HepG2 (cell line): ENCODE data around the gene TMTC4. TPM values are rescaled to one million over a fixed set of nuclear protein-coding genes. Genes with fewer than 3 reads are reported as not detected.

Source experiments
- ATAC-seq: fragments of 200-7000 bp; cut with Tn5 transposase; 3 replicates; pipeline ENCODE4 v1.9.1; 2020; ENCODE audit warnings: mild to moderate bottlenecking, moderate library complexity
- BruUV-seq: library from RNA; stranded (reverse); fragments of 400-500 nt; replicated peaks from 2 replicates; lab custom pipeline; 2021; lab: Mats Ljungman, UMichigan
- CTCF ChIA-PET: fragments of 300-600 bp; formaldehyde crosslinking; extraction: SDS; loops from one replicate; lab custom pipeline; 2021; ENCODE audit warnings: low total read pairs, inconsistent platforms, low intra/inter-chr PET ratio; lab: Yijun Ruan, JAX
- POLR2A ChIA-PET: fragments of 350-600 bp; sonication (Branson Sonifier 250); formaldehyde crosslinking; loops from one replicate; lab custom pipeline; 2020; ENCODE audit warnings: antibody characterized with exemption, inconsistent platforms; lab: Yijun Ruan, JAX
- DNase-seq: peaks from one replicate; pipeline ENCODE4 v3.0.0-alpha.2; 2015; ENCODE audit warnings: low spot score
- FAIRE-seq: peaks from 3 replicates; lab custom pipeline; 2011; peaks lifted over from hg19 to GRCh38; lab: Jason Lieb, UNC
- H2AFZ ChIP-seq: one replicate; pipeline ENCODE4 v1.6.1; 2011; ENCODE audit warnings: low read length, inconsistent platforms
- H3K27ac ChIP-seq: fragments of 300-600 bp; 3 replicates; pipeline ENCODE4 v1.8.0; 2011; ENCODE audit warnings: mixed run types, mild to moderate bottlenecking, mixed read lengths, low read length, inconsistent platforms; ENCODE audit not compliant: insufficient read depth; ENCODE audit errors: extremely low read length
- H3K27me3 ChIP-seq, 2 experiments: fragments of 200-600 bp in 1 of 2; 2 replicates in 1 of 2; 3 replicates in 1 of 2; pipeline versions ENCODE4 v1.6.0 to v1.8.0; 2011; ENCODE audit warnings: low read length in 2 of 2, mild to moderate bottlenecking in 2 of 2, moderate library complexity in 2 of 2, inconsistent platforms in 1 of 2; ENCODE audit not compliant: insufficient read depth in 2 of 2, control insufficient read depth in 1 of 2
- H3K36me3 ChIP-seq, 2 experiments: fragments of 200-600 bp in 1 of 2; replicated peaks in 1 of 2; 2 replicates in 1 of 2; 3 replicates in 1 of 2; pipeline versions ENCODE4 v1.5.1 to v1.8.0; 2011; ENCODE audit warnings: low read length in 2 of 2, inconsistent platforms in 1 of 2; ENCODE audit not compliant: insufficient read depth in 2 of 2, control insufficient read depth in 1 of 2
- H3K4me1 ChIP-seq: 2 replicates; pipeline ENCODE4 v1.5.1; 2012; ENCODE audit warnings: low read length, inconsistent platforms; ENCODE audit not compliant: insufficient read depth
- H3K4me2 ChIP-seq: 2 replicates; pipeline ENCODE4 v1.6.0; 2011; ENCODE audit warnings: low read depth, low read length, inconsistent platforms
- H3K4me3 ChIP-seq, 3 experiments: fragments of 200-600 bp in 1 of 3; sonication (generic), shearing (Covaris generic) in 1 of 3; replicated peaks in 1 of 3; 2 replicates each; pipeline ENCODE4 v1.5.1; 2011 to 2016; ENCODE audit warnings: low read length in 3 of 3, inconsistent platforms in 2 of 3, low read depth in 2 of 3, mild to moderate bottlenecking in 2 of 3, control low read depth in 1 of 3, mixed read lengths in 1 of 3; ENCODE audit not compliant: insufficient read depth in 1 of 3
- H3K79me2 ChIP-seq: one replicate; pipeline ENCODE4 v1.6.1; 2011; ENCODE audit warnings: low read length, inconsistent platforms; ENCODE audit not compliant: insufficient read depth
- H3K9ac ChIP-seq: 2 replicates; pipeline ENCODE4 v1.6.0; 2011; ENCODE audit warnings: mild to moderate bottlenecking, low read depth, low read length, inconsistent platforms; ENCODE audit not compliant: insufficient read depth
- H3K9me3 ChIP-seq: 2 replicates; pipeline ENCODE4 v1.5.1; 2012; ENCODE audit warnings: mild to moderate bottlenecking, low read length
- H4K20me1 ChIP-seq: 2 replicates; pipeline ENCODE4 v1.6.0; 2011; ENCODE audit warnings: inconsistent platforms, mild to moderate bottlenecking, low read length, moderate library complexity; ENCODE audit not compliant: insufficient read depth
- ATF7 ChIP-seq, 2 experiments: fragments of 450-650 bp in 1 of 2; sonication (generic) in 1 of 2; formaldehyde crosslinking in 1 of 2; IDR thresholded peaks; 2 replicates each; pipeline versions ENCODE4 v1.4.0 to v1.6.1; 2016 to 2020; ENCODE audit warnings: antibody characterized with exemption in 1 of 2, mild to moderate bottlenecking in 1 of 2, missing genetic modification reagents in 1 of 2
- CENPT ChIP-seq: sonication (generic); formaldehyde crosslinking; IDR thresholded peaks from 2 replicates; pipeline ENCODE4 v1.8.0; 2022; ENCODE audit warnings: low read depth, mild to moderate bottlenecking, moderate library complexity, missing genetic modification reagents
- DZIP1 ChIP-seq: sonication (generic); formaldehyde crosslinking; IDR thresholded peaks from 2 replicates; pipeline ENCODE4 v1.5.0; 2020; ENCODE audit warnings: mild to moderate bottlenecking, missing genetic modification reagents
- PAX8 ChIP-seq: sonication (generic); formaldehyde crosslinking; IDR thresholded peaks from 2 replicates; pipeline ENCODE4 v1.8.0; 2022; ENCODE audit warnings: mild to moderate bottlenecking, missing genetic modification reagents, borderline replicate concordance
- ZBTB37 ChIP-seq: sonication (generic); formaldehyde crosslinking; IDR thresholded peaks from 2 replicates; pipeline ENCODE4 v1.4.0; 2020; ENCODE audit warnings: mild to moderate bottlenecking, missing genetic modification reagents
- ZNF253 ChIP-seq: sonication (generic); formaldehyde crosslinking; IDR thresholded peaks from 2 replicates; pipeline ENCODE4 v1.8.0; 2022; ENCODE audit warnings: mild to moderate bottlenecking, missing genetic modification reagents, borderline replicate concordance
- ZNF343 ChIP-seq: sonication (generic); formaldehyde crosslinking; IDR thresholded peaks from 2 replicates; pipeline ENCODE4 v1.4.0; 2020; ENCODE audit warnings: mild to moderate bottlenecking, missing genetic modification reagents
- ZNF670 ChIP-seq: sonication (generic); formaldehyde crosslinking; IDR thresholded peaks from 2 replicates; pipeline ENCODE4 v1.8.0; 2022; ENCODE audit warnings: mild to moderate bottlenecking, missing genetic modification reagents, borderline replicate concordance
- ZNF710 ChIP-seq: sonication (generic); formaldehyde crosslinking; IDR thresholded peaks from 2 replicates; pipeline ENCODE4 v1.5.0; 2020; ENCODE audit warnings: mild to moderate bottlenecking, missing genetic modification reagents, borderline replicate concordance
- WGBS: methylation state at CpG from one replicate; pipeline ENCODE4 v1.1.6; 2017; ENCODE audit warnings: low lambda C conversion rate; 5-methylcytosine and 5-hydroxymethylcytosine counted together
- in situ Hi-C: cut with HindIII; loops from 2 replicates; pipeline ENCODE4 v1.10.0; 2017; ENCODE audit warnings: low pct_unique_long_range_greater_than_20kb; ENCODE audit not compliant: extremely low pct_ligation_motif_present
- intact Hi-C: fragments of 100-400 bp; cut with micrococcal nuclease; formaldehyde crosslinking; loops from one replicate; pipeline ENCODE4 v1.10.0; 2022; ENCODE audit not compliant: unreplicated experiment
- polyA plus RNA-seq, 8 experiments: library from polyadenylated mRNA; depleted of rRNA in 3 of 8; stranded (reverse) in 7 of 8; unstranded in 1 of 8; fragments of >200 nt; fragmentation: Illumina TruSeq in 4 of 8; extraction: Trizol in 4 of 8; gene quantifications; 2 replicates each; pipeline versions ENCODE4 v1.2.1 to v1.2.3, GENCODE V29; 2011 to 2016; ENCODE audit warnings: low read depth in 4 of 8, missing spikeins in 1 of 8, mixed read lengths in 1 of 8; ENCODE audit not compliant: insufficient read depth in 1 of 8
- total RNA-seq, 5 experiments: library from RNA; depleted of rRNA; stranded (reverse); fragments of >200 nt; fragmentation: Illumina TruSeq; extraction: Trizol; gene quantifications; 2 replicates each; pipeline ENCODE4 v1.2.3, GENCODE V29; 2016; ENCODE audit warnings: low read depth in 1 of 5
- TF ChIP-seq, protein P1 (sequence below): sonication (generic); formaldehyde crosslinking; IDR thresholded peaks from 2 replicates; pipeline ENCODE4 v1.4.0; 2020; ENCODE audit warnings: low read depth, missing genetic modification reagents

The TMTC4 gene
- total and polyA plus RNA-seq, 2 of the 13 experiments (the other 11 are each of a cell fraction or from before 2014, with no cell fraction given): 16.0 to 22.6 TPM

DNA sequence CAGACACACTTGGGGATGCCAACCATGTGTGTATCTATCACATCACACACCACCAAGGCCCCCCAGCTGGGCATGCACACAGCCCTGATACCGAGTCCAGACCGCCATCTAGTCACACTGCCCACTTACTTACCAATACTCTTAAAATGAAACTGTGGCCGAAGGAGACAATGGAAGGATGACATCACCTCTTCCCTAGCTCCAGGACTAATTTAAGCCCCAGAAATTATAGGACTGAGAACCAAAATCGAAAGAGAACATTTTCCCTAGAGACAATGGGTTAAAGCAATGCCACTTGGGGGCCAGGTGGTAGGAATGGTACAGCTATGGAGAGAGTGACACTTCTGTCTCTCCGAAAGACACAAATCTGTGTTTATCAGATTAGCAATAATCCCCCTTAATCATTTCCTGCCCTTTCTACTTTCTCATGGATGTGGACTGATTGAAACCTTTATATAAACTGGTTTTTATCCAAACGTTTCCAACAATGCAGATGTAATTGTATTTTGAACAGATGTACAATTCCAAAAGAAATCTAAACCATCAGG, 85.3 kb downstream of the TMTC4 start:
- intact Hi-C loops: no loop called here
- FAIRE-seq (no peak), ATAC-seq (no peak), DNase-seq (no peak)
- BruUV-seq: no TSS peak
- POLR2A ChIA-PET: no interaction called here
- Histone ChIP-seq H3K9me3 (no peaks in the 10 kb centered on the region), H3K9ac (no peak overlapping the region), H3K36me3 (no peaks in the 10 kb centered on the region), H3K79me2 (no peaks in the 10 kb centered on the region), H3K27ac (no peak overlapping the region), H3K4me2 (0 out of 2 replicates have a peak overlapping the region, but pooled peaks have one; percentile 5), H3K27me3 (no peaks in the 10 kb centered on the region; a peak in 1 of 5 replicates), H2AFZ (no peak overlapping the region), H4K20me1 (no peaks in the 10 kb centered on the region), H3K4me3 (no peak overlapping the region), H3K4me1 (peaks cover 23% of the 10 kb centered on the region)
- 66% methylated on average over 6 of the region's 6 CpGs for WGBS
- in situ Hi-C loops: loop anchor here (25.0 kb wide), 1 partner anchor 523 kb away; no protein-coding TSS in a partner anchor
- CTCF ChIA-PET: interaction anchor here (1.1 to 1.5 kb wide), 2 partner anchors 16 to 74 kb away, joined by 5 to 7 read pairs; no protein-coding TSS in a partner anchor
- peak; percentile 51; the same call in 1 of the 2 replicates for TF ChIP-seq ATF7 (IDR thresholded peaks at IDR 0.05)
- TF ChIP-seq ATF7 (CRISPR knock-in tag; IDR thresholded peaks at IDR 0.05): no peak
- TF ChIP-seq ZNF670: 0 out of 2 replicates have a peak, but pooled peaks have one; percentile 19
- TF ChIP-seq DZIP1: no peak
- no peak for TF ChIP-seq ZNF343
- TF ChIP-seq, protein P1, sequence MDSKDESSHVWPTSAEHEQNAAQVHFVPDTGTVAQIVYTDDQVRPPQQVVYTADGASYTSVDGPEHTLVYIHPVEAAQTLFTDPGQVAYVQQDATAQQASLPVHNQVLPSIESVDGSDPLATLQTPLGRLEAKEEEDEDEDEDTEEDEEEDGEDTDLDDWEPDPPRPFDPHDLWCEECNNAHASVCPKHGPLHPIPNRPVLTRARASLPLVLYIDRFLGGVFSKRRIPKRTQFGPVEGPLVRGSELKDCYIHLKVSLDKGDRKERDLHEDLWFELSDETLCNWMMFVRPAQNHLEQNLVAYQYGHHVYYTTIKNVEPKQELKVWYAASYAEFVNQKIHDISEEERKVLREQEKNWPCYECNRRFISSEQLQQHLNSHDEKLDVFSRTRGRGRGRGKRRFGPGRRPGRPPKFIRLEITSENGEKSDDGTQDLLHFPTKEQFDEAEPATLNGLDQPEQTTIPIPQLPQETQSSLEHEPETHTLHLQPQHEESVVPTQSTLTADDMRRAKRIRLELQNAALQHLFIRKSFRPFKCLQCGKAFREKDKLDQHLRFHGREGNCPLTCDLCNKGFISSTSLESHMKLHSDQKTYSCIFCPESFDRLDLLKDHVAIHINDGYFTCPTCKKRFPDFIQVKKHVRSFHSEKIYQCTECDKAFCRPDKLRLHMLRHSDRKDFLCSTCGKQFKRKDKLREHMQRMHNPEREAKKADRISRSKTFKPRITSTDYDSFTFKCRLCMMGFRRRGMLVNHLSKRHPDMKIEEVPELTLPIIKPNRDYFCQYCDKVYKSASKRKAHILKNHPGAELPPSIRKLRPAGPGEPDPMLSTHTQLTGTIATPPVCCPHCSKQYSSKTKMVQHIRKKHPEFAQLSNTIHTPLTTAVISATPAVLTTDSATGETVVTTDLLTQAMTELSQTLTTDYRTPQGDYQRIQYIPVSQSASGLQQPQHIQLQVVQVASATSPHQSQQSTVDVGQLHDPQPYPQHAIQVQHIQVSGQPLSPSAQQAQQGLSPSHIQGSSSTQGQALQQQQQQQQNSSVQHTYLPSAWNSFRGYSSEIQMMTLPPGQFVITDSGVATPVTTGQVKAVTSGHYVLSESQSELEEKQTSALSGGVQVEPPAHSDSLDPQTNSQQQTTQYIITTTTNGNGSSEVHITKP (CRISPR knock-in tag): no peak
- 0 out of 2 replicates have a peak, but pooled peaks have one; percentile 0 for TF ChIP-seq CENPT (CRISPR knock-in tag)
- no peak for TF ChIP-seq PAX8 (CRISPR knock-in tag)
- TF ChIP-seq ZNF710 (CRISPR knock-in tag): peak; percentile 0; the same call in 1 of the 2 replicates
- peak; percentile 1; the same call in 1 of the 2 replicates for TF ChIP-seq ZNF253 (CRISPR knock-in tag)
- no peak for TF ChIP-seq ZBTB37 (CRISPR knock-in tag)
